ENCODE measurements around the gene USHBP1.

The USHBP1 gene

DNA sequence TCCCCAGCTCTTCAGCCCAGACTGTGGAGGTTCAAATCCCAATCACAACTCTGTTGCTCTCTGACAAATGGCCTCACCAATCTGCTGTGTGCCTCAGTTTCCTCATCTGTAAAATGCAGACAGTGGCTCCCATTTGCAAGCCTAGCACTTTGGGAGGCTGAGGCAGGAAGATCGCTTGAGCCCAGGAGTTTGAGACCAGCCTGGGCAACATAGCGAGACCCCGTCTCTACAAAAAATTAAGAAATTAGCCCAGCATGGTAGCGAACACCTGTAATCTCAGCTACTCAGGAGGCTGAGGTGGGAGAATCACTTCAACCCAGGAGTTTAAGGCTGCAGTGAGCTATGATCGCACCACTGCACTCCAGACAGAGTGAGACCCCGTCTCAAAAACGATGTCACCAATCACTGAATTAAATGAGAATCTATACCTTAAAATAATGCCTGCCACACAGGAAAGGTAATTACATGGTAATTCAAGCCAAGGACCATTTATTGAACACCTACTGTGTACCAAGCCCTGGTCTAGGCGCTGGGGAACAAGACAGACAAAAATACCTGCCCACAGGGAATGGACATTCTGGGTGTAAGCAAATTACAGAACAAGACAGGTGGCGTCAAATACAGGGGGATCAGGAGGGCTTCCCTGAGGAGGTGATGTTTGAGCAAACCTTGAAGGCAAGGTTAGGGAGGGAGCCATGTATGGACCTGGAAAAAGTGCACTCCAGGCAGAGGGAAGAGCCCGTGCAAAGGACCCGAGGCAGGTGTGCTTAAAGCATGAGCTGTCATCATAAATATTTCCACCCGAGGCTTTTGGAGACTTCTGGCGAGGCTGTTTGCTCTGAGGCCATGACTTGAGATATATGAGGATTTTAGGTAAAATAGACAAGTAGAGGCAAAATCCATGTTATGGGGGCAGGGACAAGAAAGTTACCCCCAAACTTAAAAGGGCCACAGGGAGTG is 26.5 kb downstream of the USHBP1 start:
- TF ChIP-seq EZH2 (IDR thresholded peaks at IDR 0.05; ENCODE audit: borderline replicate concordance, low read length) (no peak), CTCF (IDR thresholded peaks at IDR 0.05; ENCODE audit: low read length) (no peak)
- Histone ChIP-seq H3K9me2 (ENCODE audit: low read depth, low read length) (no peaks in the 10 kb centered on the region), H3K36me3 (ENCODE audit: insufficient read depth, low read length) (0 out of 2 replicates have a peak, but pooled peaks cover 4% of the 10 kb centered on the region), H3K27me3 (ENCODE audit: insufficient read depth, low read length) (no peaks in the 10 kb centered on the region), H3K9ac (ENCODE audit: low read length) (no peak overlapping the region), H3K27ac (ENCODE audit: low read depth, low read length, poor library complexity, severe bottlenecking) (no peak overlapping the region), H3K9me3 (ENCODE audit: low read length) (no peaks in the 10 kb centered on the region), H3K4me3 (ENCODE audit: low read depth, low read length, poor library complexity, severe bottlenecking) (no peak overlapping the region), H3K79me2 (ENCODE audit: insufficient read depth, low read length) (peaks cover 4% of the 10 kb centered on the region; the same call in 1 of the 2 replicates), H4K20me1 (ENCODE audit: insufficient read depth, low read length) (no peaks in the 10 kb centered on the region), H3K4me2 (ENCODE audit: low read length) (no peak overlapping the region), H2AFZ (ENCODE audit: low read length) (no peak overlapping the region), H3F3A (ENCODE audit: insufficient read depth, low read length) (no peaks in the 10 kb centered on the region), H3K4me1 (ENCODE audit: insufficient read depth, low read length, severe bottlenecking) (peaks cover 32% of the 10 kb centered on the region)

DNA sequence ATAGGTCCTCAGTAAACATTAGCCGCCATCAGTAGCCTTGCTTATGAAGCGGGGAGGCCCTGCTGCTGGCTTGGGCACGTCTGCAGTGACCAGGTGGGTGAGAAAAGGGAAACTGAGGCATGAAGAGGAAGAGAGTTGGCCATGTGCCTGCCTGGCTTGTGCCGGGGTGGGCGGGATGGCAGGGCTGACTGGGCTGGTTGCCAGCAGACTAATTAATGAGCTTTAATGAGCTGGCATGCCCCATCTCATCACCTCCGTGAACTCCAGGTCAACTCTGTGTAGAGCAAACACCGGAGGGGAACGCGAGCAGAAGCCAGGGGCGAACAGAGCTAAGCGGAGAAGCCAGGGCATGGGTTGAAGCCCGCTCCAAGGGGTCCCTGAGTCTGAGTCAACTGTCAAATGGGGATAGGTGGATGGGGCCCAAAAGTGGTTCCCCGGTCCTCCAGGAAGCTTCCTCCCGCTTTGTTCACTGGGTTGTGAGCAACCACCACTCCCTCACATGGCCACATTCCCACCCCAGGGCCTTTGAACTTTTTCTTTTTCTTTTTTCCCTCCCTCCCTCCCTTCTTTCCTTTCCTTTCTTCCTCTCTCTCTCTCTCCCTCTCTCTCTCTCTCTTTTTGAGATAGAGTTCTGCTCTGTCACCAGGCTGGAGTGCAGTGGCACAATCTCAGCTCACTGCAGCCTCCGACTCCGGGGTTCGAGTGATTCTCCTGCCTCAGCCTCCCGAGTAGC is 27.6 kb downstream of the USHBP1 start:
- Histone ChIP-seq H4K20me1 (ENCODE audit: insufficient read depth, low read length) (no peaks in the 10 kb centered on the region), H3K27ac (ENCODE audit: low read depth, low read length, poor library complexity, severe bottlenecking) (peak overlapping the region; percentile 24), H3K36me3 (ENCODE audit: insufficient read depth, low read length) (peaks cover 14% of the 10 kb centered on the region; the same call in 1 of the 2 replicates), H3K9ac (ENCODE audit: low read length) (no peak overlapping the region), H3K4me2 (ENCODE audit: low read length) (no peak overlapping the region; the same call in 1 of the 2 replicates), H3K79me2 (ENCODE audit: insufficient read depth, low read length) (peaks cover 4% of the 10 kb centered on the region; the same call in 1 of the 2 replicates), H3K27me3 (ENCODE audit: insufficient read depth, low read length) (no peaks in the 10 kb centered on the region), H3K4me1 (ENCODE audit: insufficient read depth, low read length, severe bottlenecking) (peaks cover 24% of the 10 kb centered on the region), H3K9me3 (ENCODE audit: low read length) (no peaks in the 10 kb centered on the region), H3K9me2 (ENCODE audit: low read depth, low read length) (no peaks in the 10 kb centered on the region), H3K4me3 (ENCODE audit: low read depth, low read length, poor library complexity, severe bottlenecking) (no peak overlapping the region), H2AFZ (ENCODE audit: low read length) (no peak overlapping the region), H3F3A (ENCODE audit: insufficient read depth, low read length) (no peaks in the 10 kb centered on the region)
- no peak for TF ChIP-seq CTCF (IDR thresholded peaks at IDR 0.05; ENCODE audit: low read length)
- no peak for TF ChIP-seq EZH2 (IDR thresholded peaks at IDR 0.05; ENCODE audit: borderline replicate concordance, low read length)

- H2AFZ ChIP-seq (ENCODE audit: low read length), result no peak overlapping the region
- H3K4me1 ChIP-seq (ENCODE audit: insufficient read depth, low read length, severe bottlenecking), result peaks cover 24% of the 10 kb centered on the region
- no peaks in the 10 kb centered on the region for H3F3A ChIP-seq (ENCODE audit: insufficient read depth, low read length)
- peak overlapping the region; percentile 24 for H3K27ac ChIP-seq (ENCODE audit: low read depth, low read length, poor library complexity, severe bottlenecking)
- H4K20me1 ChIP-seq (ENCODE audit: insufficient read depth, low read length), result no peaks in the 10 kb centered on the region
- no peaks in the 10 kb centered on the region for H3K27me3 ChIP-seq (ENCODE audit: insufficient read depth, low read length)
- H3K9me3 ChIP-seq (ENCODE audit: low read length), result no peaks in the 10 kb centered on the region
- H3K4me2 ChIP-seq (ENCODE audit: low read length), result peak overlapping the region; percentile 83
- peaks cover 4% of the 10 kb centered on the region; the same call in 1 of the 2 replicates for H3K79me2 ChIP-seq (ENCODE audit: insufficient read depth, low read length)
- H3K4me3 ChIP-seq (ENCODE audit: low read depth, low read length, poor library complexity, severe bottlenecking), result peak overlapping the region; percentile 61
- no peaks in the 10 kb centered on the region for H3K9me2 ChIP-seq (ENCODE audit: low read depth, low read length)
- H3K9ac ChIP-seq (ENCODE audit: low read length), result peak overlapping the region; percentile 66
- H3K36me3 ChIP-seq (ENCODE audit: insufficient read depth, low read length), result peaks cover 18% of the 10 kb centered on the region; the same call in 1 of the 2 replicates
- no peak for TF ChIP-seq EZH2 (IDR thresholded peaks at IDR 0.05; ENCODE audit: borderline replicate concordance, low read length)
- TF ChIP-seq CTCF (IDR thresholded peaks at IDR 0.05; ENCODE audit: low read length), result no peak
Measured at GRCh38 chr19:17235971-17236777, 28.4 kb downstream of the USHBP1 start.

All from OCI-LY1 (cell line).